Measurements from ENCODE around the gene TGM6. TPM values are rescaled to one million over a fixed set of nuclear protein-coding genes. Genes with fewer than 3 reads are reported as not detected.
A peak's percentile ranks its signal among the peaks of the same experiment; 100 is the strongest.

The TGM6 gene
- total RNA-seq, 1 experiment from 2014 or later: not detected

DNA sequence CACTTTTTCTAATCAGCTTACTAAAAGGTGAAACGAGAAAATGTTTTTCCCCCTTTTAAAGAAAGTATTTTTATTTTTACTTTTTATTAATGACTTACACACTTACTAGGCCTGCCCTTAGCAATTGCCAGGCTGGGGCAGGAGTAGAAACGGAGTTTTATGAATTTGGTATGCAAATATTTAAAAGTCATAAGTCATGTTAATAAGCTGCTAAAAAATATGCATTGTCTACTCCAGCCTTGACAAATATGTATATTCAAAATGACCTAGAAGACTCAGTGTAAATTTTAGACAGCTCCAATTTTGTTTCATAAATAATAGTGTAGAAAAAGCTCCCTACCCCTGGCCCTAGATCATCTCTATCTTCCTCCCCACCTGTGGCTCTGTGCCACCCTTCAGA lies 17.5 kb upstream of the TGM6 start:
- Histone ChIP-seq H3K4me1 (ENCODE audit: insufficient read depth, low read length) (no peaks in the 10 kb centered on the region), H3K79me2 (ENCODE audit: insufficient read depth, low read length) (no peaks in the 10 kb centered on the region), H2BK12ac (ENCODE audit: insufficient read length, low read depth, low read length) (no peak overlapping the region), H3K27ac (ENCODE audit: insufficient read length, low read depth, low read length) (no peak overlapping the region), H3K23me2 (ENCODE audit: insufficient read length, low read depth, low read length, poor library complexity, severe bottlenecking) (no peaks in the 10 kb centered on the region), H3K4ac (ENCODE audit: low read depth, low read length) (no peak overlapping the region), H2AK5ac (ENCODE audit: insufficient read length, low read length) (no peak overlapping the region), H3K14ac (ENCODE audit: insufficient read depth, low read length) (no peak overlapping the region), H3K79me1 (ENCODE audit: insufficient read depth, low read depth, low read length, poor library complexity, severe bottlenecking) (no peaks in the 10 kb centered on the region), H4K8ac (replicated peaks; ENCODE audit: insufficient read length, low read depth, low read length) (no peak overlapping the region), H4K5ac (ENCODE audit: insufficient read length, low read depth, low read length) (no peak overlapping the region), H3K18ac (ENCODE audit: insufficient read length, low read depth, low read length) (no peak overlapping the region), H3K23ac (ENCODE audit: insufficient read length, low read depth, low read length) (no peak overlapping the region), H4K91ac (ENCODE audit: insufficient read length, low read depth, low read length) (no peak overlapping the region), H2AFZ (ENCODE audit: low read length) (no peak overlapping the region), H2BK15ac (ENCODE audit: low read depth, low read length) (no peak overlapping the region), H3K9ac (ENCODE audit: extremely low read depth, insufficient read length, low read length) (no peak overlapping the region), H3K56ac (ENCODE audit: insufficient read length, low read depth, low read length) (no peak overlapping the region), H3K27me3 (ENCODE audit: insufficient read depth, low read length) (no peaks in the 10 kb centered on the region), H3K9me3 (ENCODE audit: control insufficient read depth, low read depth, low read length) (no peaks in the 10 kb centered on the region), H2BK20ac (ENCODE audit: low read depth, low read length, poor library complexity, severe bottlenecking) (no peak overlapping the region), H3T11ph (ENCODE audit: low read length) (no peak overlapping the region), H3K4me2 (ENCODE audit: insufficient read depth, insufficient read length, low read length) (no peak overlapping the region), H4K20me1 (ENCODE audit: control insufficient read depth, insufficient read depth, insufficient read length) (no peaks in the 10 kb centered on the region), H2BK5ac (ENCODE audit: insufficient read length, low read length) (no peak overlapping the region), H2BK120ac (ENCODE audit: low read depth, low read length, poor library complexity, severe bottlenecking) (no peak overlapping the region)
- Mint-ChIP-seq H3K4me1 (peaks cover 6% of the 10 kb centered on the region in 2 experiments), H3K27ac (peak overlapping the region in 1 of 3 experiments; percentile 42; a peak in 1 of 7 replicates), H3K36me3 (ENCODE audit: insufficient read depth in 1 of 3, low read depth in 3 of 3) (peaks cover 0 to 15% (median 7%) of the 10 kb centered on the region in 3 experiments; a peak in 5 of 7 replicates), H3K27me3 (ENCODE audit: low read depth) (no peaks in the 10 kb centered on the region), H3K4me3 (no peak overlapping the region), H3K9me3 (peaks cover 11 to 21% of the 10 kb centered on the region in 2 experiments)
- no peak for DNase-seq
- WGBS (ENCODE audit: extremely low coverage, insufficient read length, low lambda C conversion rate): no CpG with 5 or more reads among the region's 2 CpGs
- TF ChIP-seq, protein P1, sequence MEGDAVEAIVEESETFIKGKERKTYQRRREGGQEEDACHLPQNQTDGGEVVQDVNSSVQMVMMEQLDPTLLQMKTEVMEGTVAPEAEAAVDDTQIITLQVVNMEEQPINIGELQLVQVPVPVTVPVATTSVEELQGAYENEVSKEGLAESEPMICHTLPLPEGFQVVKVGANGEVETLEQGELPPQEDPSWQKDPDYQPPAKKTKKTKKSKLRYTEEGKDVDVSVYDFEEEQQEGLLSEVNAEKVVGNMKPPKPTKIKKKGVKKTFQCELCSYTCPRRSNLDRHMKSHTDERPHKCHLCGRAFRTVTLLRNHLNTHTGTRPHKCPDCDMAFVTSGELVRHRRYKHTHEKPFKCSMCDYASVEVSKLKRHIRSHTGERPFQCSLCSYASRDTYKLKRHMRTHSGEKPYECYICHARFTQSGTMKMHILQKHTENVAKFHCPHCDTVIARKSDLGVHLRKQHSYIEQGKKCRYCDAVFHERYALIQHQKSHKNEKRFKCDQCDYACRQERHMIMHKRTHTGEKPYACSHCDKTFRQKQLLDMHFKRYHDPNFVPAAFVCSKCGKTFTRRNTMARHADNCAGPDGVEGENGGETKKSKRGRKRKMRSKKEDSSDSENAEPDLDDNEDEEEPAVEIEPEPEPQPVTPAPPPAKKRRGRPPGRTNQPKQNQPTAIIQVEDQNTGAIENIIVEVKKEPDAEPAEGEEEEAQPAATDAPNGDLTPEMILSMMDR (conservative IDR thresholded peaks at IDR 0.05): no peak

All from H9 (cell line).